ENCODE data around the gene CENPX.

Gene CENPX

GRCh38 chr17:82017612-82018151 is 5.0 kb downstream of the CENPX start:
- TF ChIP-seq CTCF (IDR thresholded peaks at IDR 0.05) = no peak

- no peak for TF ChIP-seq CTCF (IDR thresholded peaks at IDR 0.05)
These were observed 5.7 kb downstream of the CENPX start for GRCh38 chr17:82016875-82017459.

- no peak for TF ChIP-seq CTCF (IDR thresholded peaks at IDR 0.05)
These were observed 6.4 kb downstream of the CENPX start for GRCh38 chr17:82016061-82016874.

- no peak for TF ChIP-seq CTCF (IDR thresholded peaks at IDR 0.05)
These were observed 7.2 kb downstream of the CENPX start for GRCh38 chr17:82015311-82015971.

DNA sequence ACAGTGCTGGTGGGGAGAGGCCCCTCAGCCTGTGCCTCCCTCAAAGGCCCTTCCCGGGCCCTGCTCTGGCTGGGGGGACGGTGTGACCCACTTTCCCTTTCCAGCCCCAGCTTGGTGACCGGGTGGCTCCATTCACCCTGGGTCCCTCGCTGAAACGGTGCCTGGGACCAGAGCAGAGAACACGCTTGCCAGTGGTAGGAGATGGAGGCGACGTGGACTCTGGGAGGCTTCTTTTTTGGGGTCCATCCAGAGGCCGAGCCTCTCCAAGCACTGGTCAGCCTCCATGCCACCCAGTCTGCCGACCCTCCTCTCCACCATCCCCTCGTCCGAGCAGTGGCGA is 7.7 kb downstream of the CENPX start:
- TF ChIP-seq CTCF (IDR thresholded peaks at IDR 0.05) = no peak

- no peak for TF ChIP-seq CTCF (IDR thresholded peaks at IDR 0.05)
These were observed 8.2 kb downstream of the CENPX start for GRCh38 chr17:82014432-82014831.

- TF ChIP-seq CTCF (IDR thresholded peaks at IDR 0.05) = no peak
These were observed 8.8 kb downstream of the CENPX start for GRCh38 chr17:82013772-82014321.

All from LNCAP (cell line).